Measurements from ENCODE around the gene NBEA. TPM values are rescaled to one million over a fixed set of nuclear protein-coding genes. Genes with fewer than 3 reads are reported as not detected.

NBEA gene
- total and polyA plus RNA-seq, 8 donors, result 5.9 to 14.1 (median 11.3) TPM

- intact Hi-C loops (cut with DNase I), result no loop called here
- ATAC-seq, result no peak
- no peak overlapping the region for H3K4me3 ChIP-seq
- no peak overlapping the region for H3K27ac ChIP-seq
- DNase-seq, result no peak
- peaks cover 0 to 5% of the 10 kb centered on the region in 2 donors for H3K4me1 ChIP-seq
- H3K9me3 ChIP-seq, result no peaks in the 10 kb centered on the region
- no peaks in the 10 kb centered on the region for H3K27me3 ChIP-seq
- no peak for TF ChIP-seq CTCF (IDR thresholded peaks at IDR 0.05)
- H3K36me3 ChIP-seq, result no peaks in the 10 kb centered on the region
These were observed 198.3 kb downstream of the NBEA start for GRCh38 chr13:35140321-35140720.

- Histone ChIP-seq H3K4me1 (peaks cover 0 to 5% of the 10 kb centered on the region in 2 donors), H3K27ac (no peak overlapping the region), H3K27me3 (no peaks in the 10 kb centered on the region), H3K36me3 (no peaks in the 10 kb centered on the region), H3K4me3 (no peak overlapping the region), H3K9me3 (no peaks in the 10 kb centered on the region)
- TF ChIP-seq CTCF (IDR thresholded peaks at IDR 0.05), result no peak
- intact Hi-C loops (cut with DNase I), result no loop called here
- ATAC-seq, result no peak
- no peak for DNase-seq
These were observed 198.8 kb downstream of the NBEA start for GRCh38 chr13:35140831-35141230.

- peak; percentile 84 for ATAC-seq
- Histone ChIP-seq H3K9me3 (no peaks in the 10 kb centered on the region), H3K4me3 (no peak overlapping the region), H3K36me3 (no peaks in the 10 kb centered on the region), H3K4me1 (peaks cover 0 to 5% of the 10 kb centered on the region in 2 donors), H3K27me3 (no peaks in the 10 kb centered on the region), H3K27ac (no peak overlapping the region)
- TF ChIP-seq CTCF (IDR thresholded peaks at IDR 0.05), result no peak
- intact Hi-C loops (cut with DNase I), result no loop called here
- DNase-seq, result no peak
These were observed 201.1 kb downstream of the NBEA start for GRCh38 chr13:35143123-35143522.

DNA sequence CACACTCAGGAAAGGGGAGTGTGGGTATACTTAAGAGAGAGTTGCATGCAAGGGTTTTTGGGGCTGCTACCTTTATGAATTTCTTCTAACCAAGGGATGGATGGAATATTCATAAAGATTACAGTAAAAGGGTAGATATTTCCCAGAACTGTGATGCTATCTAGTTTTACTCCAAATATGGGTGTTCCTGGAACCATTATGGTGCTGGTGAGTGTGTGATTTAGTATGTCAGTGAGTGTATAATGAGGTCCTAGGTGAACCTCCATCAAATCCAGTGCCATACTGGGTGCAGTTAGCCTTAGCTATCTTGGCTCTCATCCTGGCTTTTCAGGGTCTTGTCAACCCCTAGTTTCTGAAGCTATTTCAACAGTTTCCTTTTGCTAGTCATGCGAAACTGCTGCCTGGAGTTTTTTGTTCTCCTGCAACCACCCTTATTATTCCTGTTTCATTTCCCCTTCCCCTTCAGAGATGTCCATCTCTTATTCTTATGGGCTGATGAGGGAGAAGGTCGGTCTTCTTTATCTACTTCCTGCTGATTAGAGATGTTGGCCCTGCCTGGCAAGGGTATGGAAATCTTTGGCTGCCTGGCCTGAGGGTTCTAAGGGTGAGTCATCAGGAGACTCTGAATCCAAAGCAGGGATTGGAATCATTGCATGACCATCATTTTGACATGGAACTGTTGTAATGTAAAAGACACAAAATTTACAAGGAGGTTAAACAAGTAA, 202.3 kb downstream of the NBEA start:
- Histone ChIP-seq H3K36me3 (no peaks in the 10 kb centered on the region), H3K9me3 (no peaks in the 10 kb centered on the region), H3K4me3 (no peak overlapping the region), H3K27me3 (no peaks in the 10 kb centered on the region), H3K27ac (no peak overlapping the region), H3K4me1 (peaks cover 0 to 5% of the 10 kb centered on the region in 2 donors)
- DNase-seq, result no peak
- no peak for ATAC-seq
- TF ChIP-seq CTCF (IDR thresholded peaks at IDR 0.05), result no peak
- intact Hi-C loops (cut with DNase I), result no loop called here

GRCh38 chr13:35146686-35147085, 204.6 kb downstream of the NBEA start:
- ATAC-seq, result no peak
- no peak overlapping the region for H3K27ac ChIP-seq
- H3K9me3 ChIP-seq, result no peaks in the 10 kb centered on the region
- intact Hi-C loops (cut with DNase I), result no loop called here
- no peaks in the 10 kb centered on the region for H3K36me3 ChIP-seq
- no peak overlapping the region for H3K4me3 ChIP-seq
- TF ChIP-seq CTCF (IDR thresholded peaks at IDR 0.05), result no peak
- DNase-seq, result no peak
- H3K4me1 ChIP-seq, result peaks cover 0 to 5% of the 10 kb centered on the region in 2 donors
- H3K27me3 ChIP-seq, result no peaks in the 10 kb centered on the region
